Stimulated activated memory B cell treated with anti-CD40 and anti-IgM and Interleukin-4, amounts not matched to agents 10 μg/mL and 1 μg/mL and 100 μg/mL, for 72 hours (primary cell): Measurements from ENCODE around the gene DGCR8.

Experiments used
- ATAC-seq: fragments of 150-1000 bp; cut with Tn5 transposase; 2 replicates; pipeline ENCODE4 v1.10.0; 2021
- H3K27ac Mint-ChIP-seq: one replicate; pipeline ENCODE4 v1.8.0; 2022; ENCODE audit warnings: mild to moderate bottlenecking, mixed read lengths
- H3K27me3 Mint-ChIP-seq: one replicate; pipeline ENCODE4 v1.8.0; 2022; ENCODE audit warnings: mixed read lengths
- H3K36me3 Mint-ChIP-seq: one replicate; pipeline ENCODE4 v1.8.0; 2022; ENCODE audit warnings: mixed read lengths
- H3K4me1 Mint-ChIP-seq: one replicate; pipeline ENCODE4 v1.8.0; 2022; ENCODE audit warnings: mixed read lengths
- H3K4me3 Mint-ChIP-seq: one replicate; pipeline ENCODE4 v1.8.0; 2022; ENCODE audit warnings: mild to moderate bottlenecking, moderate library complexity, mixed read lengths
- H3K9me3 Mint-ChIP-seq: one replicate; pipeline ENCODE4 v1.8.0; 2022; ENCODE audit warnings: mixed read lengths

Gene DGCR8

DNA sequence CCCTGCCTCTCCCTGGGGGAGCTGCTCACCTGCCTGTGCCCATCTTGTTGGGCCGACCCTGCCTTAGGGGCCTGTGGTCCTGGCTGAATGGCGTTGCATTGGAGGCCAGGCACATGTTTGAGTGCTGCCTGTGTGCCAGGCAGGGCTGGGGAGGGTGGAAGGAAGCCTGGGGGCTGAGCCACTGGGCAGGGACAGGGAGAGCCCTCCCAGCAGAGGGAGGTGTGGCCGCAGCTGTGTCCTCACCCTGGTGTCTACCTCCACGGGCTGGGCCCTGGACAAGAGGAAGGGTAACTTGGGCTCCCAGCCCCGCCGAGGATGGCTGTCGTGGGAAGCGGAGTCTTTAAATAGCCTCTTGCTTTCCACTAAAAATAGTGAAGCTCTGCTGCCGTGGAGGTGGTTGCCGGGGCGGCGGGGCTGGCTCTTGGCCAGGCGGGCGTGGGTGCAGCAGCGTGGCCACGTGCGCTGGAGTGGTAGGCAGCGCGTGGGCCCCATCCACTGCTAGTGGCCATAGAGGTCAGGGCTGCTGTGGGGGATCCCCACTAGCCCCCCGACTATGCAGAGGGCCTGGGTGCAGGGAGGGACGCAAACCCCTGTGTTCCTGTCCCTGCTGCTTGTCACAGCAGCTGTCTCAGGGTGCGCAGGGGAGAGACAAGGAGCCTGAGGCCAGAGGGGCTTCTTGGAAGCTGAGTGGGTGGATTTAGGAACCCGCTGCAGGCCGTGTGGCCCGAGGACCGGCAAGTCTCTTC is 57.8 kb downstream of the DGCR8 start:
- Mint-ChIP-seq H3K9me3 (no peaks in the 10 kb centered on the region), H3K4me1 (peaks cover 47% of the 10 kb centered on the region), H3K27me3 (no peaks in the 10 kb centered on the region), H3K36me3 (peaks cover 18% of the 10 kb centered on the region), H3K4me3 (peak overlapping the region; percentile 14), H3K27ac (peak overlapping the region; percentile 56)
- no peak for ATAC-seq

DNA sequence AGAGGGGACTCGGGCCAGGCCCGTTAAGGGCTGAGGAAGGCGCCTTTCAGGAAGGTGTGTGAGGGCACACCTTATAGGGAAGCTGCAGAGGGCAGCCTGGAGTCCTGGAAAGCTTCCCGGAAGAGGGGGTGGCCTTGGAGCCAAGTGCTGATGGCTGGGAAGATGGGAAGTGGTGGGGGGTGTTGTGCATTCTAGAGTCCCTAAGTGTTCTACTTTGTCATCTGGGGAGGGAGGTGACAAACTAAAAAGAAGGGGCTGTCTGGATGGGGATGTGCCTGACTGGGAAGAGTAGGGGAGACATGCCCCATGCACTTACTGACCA is 58.3 kb downstream of the DGCR8 start:
- Mint-ChIP-seq H3K27me3 (no peaks in the 10 kb centered on the region), H3K36me3 (peaks cover 19% of the 10 kb centered on the region), H3K27ac (no peak overlapping the region), H3K9me3 (no peaks in the 10 kb centered on the region), H3K4me3 (no peak overlapping the region), H3K4me1 (peaks cover 41% of the 10 kb centered on the region)
- no peak for ATAC-seq

DNA sequence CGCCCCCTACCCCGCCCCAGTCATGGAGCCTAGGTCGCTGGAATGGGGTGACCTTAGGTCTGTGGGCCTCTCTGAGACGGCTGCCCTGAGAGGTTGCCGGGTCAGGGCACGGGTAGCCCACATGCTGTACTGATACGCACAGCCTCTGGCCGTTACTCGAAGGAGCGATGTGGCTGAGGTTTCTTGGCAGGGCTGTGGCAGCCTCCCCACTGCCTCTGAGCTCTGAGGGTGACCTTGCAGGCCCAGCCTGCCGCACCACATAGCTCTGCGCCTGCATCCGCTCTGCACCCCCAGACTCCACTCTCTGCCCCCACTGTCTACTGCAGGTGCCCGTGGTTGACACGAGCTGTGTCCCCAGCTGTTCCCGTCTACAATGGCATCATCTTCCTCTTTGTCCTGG is 58.8 kb downstream of the DGCR8 start:
- Mint-ChIP-seq H3K36me3 (peaks cover 24% of the 10 kb centered on the region), H3K27me3 (no peaks in the 10 kb centered on the region), H3K9me3 (no peaks in the 10 kb centered on the region), H3K4me1 (peaks cover 37% of the 10 kb centered on the region), H3K27ac (no peak overlapping the region), H3K4me3 (no peak overlapping the region)
- no peak for ATAC-seq

DNA sequence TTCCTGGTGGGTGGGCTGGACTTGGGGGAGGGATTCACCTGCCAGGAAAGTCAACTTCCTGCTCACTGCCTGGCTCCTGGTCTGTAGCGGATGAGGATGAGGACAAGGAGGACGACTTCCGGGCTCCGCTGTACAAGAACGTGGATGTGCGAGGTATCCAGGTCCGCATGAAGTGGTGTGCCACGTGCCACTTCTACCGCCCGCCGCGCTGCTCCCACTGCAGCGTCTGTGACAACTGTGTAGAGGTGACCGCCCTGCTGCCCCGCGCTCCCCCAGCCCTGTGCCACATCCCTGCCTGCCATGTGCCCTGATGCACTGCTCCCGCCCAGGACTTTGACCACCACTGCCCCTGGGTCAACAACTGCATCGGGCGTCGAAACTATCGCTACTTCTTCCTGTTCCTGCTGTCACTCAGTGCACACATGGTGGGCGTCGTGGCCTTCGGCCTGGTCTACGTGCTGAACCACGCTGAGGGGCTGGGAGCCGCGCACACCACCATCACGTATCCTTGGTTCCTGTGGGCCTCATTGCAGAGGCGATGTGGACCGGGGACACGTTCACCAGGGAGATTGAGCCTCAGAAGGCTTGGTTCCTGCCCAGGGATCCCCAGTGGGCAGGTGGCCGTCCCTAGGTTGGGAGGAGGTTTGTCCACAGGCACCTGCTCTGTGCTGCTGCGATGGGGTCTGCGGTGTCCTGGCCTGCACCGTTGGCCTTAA is 59.5 kb downstream of the DGCR8 start:
- H3K36me3 Mint-ChIP-seq, result peaks cover 31% of the 10 kb centered on the region
- no peaks in the 10 kb centered on the region for H3K27me3 Mint-ChIP-seq
- H3K27ac Mint-ChIP-seq, result no peak overlapping the region
- H3K9me3 Mint-ChIP-seq, result no peaks in the 10 kb centered on the region
- ATAC-seq, result no peak
- peaks cover 30% of the 10 kb centered on the region for H3K4me1 Mint-ChIP-seq
- H3K4me3 Mint-ChIP-seq, result no peak overlapping the region

DNA sequence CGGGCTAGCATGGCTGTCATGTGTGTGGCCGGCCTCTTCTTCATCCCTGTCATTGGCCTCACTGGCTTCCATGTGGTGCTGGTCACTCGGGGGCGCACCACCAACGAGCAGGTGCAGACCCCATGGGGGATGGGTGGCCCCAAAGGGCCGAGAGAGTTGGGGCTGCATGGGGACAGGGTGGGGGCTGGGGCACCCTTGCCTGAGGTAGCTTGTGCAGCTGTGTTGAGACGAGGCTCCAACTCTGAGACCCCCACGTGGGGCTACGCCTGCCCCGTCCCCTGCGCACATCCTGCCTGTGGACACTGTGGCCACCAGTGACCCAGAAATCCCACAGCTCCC is 60.0 kb downstream of the DGCR8 start:
- no peaks in the 10 kb centered on the region for H3K9me3 Mint-ChIP-seq
- no peaks in the 10 kb centered on the region for H3K27me3 Mint-ChIP-seq
- no peak for ATAC-seq
- H3K27ac Mint-ChIP-seq, result no peak overlapping the region
- no peak overlapping the region for H3K4me3 Mint-ChIP-seq
- H3K36me3 Mint-ChIP-seq, result peaks cover 33% of the 10 kb centered on the region
- peaks cover 26% of the 10 kb centered on the region for H3K4me1 Mint-ChIP-seq

DNA sequence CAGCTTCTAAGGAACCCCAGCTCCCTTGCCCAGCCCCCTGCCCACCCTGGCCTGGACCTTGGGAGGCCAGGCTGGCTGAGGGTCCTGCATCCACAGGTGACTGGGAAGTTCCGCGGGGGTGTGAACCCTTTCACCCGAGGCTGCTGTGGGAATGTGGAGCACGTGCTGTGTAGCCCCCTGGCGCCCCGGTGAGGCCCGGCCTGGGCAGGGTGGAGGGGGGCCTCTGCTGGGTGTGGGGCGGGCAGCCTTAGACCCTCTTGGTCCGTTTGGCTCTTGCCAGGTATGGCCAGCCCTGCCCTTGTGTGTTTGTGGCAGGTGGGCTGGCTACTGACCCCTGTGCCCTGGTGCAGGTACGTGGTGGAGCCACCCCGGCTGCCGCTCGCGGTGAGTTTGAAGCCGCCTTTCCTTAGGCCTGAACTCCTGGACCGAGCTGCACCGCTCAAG is 60.5 kb downstream of the DGCR8 start:
- no peak for ATAC-seq
- no peaks in the 10 kb centered on the region for H3K27me3 Mint-ChIP-seq
- peaks cover 21% of the 10 kb centered on the region for H3K4me1 Mint-ChIP-seq
- no peak overlapping the region for H3K4me3 Mint-ChIP-seq
- peaks cover 37% of the 10 kb centered on the region for H3K36me3 Mint-ChIP-seq
- no peaks in the 10 kb centered on the region for H3K9me3 Mint-ChIP-seq
- H3K27ac Mint-ChIP-seq, result no peak overlapping the region

DNA sequence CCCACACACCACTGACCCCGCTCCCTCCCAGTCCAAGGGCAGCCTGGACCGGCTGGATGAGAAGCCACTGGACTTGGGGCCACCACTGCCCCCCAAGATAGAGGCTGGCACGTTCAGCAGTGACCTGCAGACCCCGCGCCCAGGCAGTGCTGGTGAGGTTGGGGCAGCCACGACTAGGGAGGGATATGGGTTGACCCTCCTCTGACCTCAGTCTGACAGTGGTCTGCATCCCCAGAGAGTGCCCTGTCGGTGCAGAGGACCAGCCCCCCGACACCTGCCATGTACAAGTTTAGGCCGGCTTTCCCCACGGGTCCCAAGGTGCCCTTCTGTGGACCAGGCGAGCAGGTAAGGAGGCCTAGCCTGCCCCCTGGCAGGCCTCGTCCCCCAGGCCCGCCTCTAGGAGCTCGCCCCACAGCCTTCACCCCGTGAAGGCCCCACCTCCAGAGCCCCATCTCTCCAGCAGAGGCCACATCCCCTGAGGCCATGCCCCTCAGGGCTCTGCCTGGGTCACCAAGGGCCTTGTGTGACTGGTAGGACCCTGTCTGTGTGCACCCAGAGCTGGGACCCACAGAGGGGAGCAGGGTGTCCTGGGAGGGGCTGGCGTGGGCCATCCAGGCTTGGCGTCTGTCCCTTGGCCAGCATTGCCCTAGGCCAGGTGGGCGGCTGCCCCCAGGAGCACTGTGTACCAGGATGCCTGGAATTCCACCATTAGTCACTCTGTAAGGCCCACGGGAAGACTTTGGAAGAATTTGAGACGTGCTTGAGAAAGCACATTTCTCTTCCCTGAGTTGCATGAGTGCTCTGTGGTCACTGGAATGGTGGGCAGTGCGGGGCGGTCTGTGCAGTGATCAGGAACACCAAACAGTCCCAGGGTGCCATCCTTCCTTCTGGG is 61.4 kb downstream of the DGCR8 start:
- Mint-ChIP-seq H3K9me3 (no peaks in the 10 kb centered on the region), H3K4me3 (no peak overlapping the region), H3K4me1 (peaks cover 18% of the 10 kb centered on the region), H3K36me3 (peaks cover 38% of the 10 kb centered on the region), H3K27me3 (no peaks in the 10 kb centered on the region), H3K27ac (no peak overlapping the region)
- ATAC-seq, result no peak

DNA sequence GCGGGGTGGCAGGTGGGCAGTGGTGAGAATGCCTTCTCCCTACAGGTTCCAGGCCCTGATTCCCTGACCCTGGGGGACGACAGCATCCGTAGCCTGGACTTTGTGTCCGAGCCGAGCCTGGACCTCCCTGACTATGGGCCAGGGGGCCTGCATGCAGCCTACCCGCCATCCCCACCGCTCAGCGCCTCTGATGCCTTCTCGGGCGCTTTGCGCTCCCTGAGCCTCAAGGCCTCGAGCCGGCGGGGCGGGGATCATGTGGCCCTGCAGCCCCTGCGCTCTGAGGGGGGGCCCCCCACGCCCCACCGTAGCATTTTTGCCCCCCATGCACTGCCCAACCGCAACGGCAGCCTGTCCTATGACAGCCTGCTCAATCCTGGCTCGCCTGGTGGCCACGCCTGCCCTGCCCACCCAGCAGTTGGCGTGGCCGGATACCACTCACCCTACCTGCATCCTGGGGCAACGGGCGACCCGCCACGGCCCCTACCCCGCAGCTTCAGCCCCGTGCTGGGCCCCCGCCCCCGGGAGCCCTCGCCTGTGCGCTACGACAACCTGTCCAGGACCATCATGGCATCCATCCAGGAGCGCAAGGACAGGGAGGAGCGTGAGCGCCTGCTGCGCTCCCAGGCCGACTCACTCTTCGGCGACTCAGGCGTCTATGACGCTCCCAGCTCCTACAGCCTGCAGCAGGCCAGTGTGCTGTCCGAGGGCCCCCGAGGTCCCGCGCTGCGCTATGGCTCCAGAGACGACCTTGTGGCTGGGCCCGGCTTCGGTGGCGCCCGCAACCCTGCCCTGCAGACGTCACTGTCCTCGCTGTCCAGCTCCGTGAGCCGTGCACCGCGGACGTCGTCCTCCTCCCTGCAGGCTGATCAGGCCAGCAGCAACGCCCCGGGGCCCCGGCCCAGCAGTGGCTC is 62.9 kb downstream of the DGCR8 start:
- H3K27ac Mint-ChIP-seq, result no peak overlapping the region
- H3K9me3 Mint-ChIP-seq, result no peaks in the 10 kb centered on the region
- H3K4me1 Mint-ChIP-seq, result peaks cover 11% of the 10 kb centered on the region
- H3K4me3 Mint-ChIP-seq, result no peak overlapping the region
- ATAC-seq, result no peak
- H3K27me3 Mint-ChIP-seq, result no peaks in the 10 kb centered on the region
- H3K36me3 Mint-ChIP-seq, result peaks cover 37% of the 10 kb centered on the region

DNA sequence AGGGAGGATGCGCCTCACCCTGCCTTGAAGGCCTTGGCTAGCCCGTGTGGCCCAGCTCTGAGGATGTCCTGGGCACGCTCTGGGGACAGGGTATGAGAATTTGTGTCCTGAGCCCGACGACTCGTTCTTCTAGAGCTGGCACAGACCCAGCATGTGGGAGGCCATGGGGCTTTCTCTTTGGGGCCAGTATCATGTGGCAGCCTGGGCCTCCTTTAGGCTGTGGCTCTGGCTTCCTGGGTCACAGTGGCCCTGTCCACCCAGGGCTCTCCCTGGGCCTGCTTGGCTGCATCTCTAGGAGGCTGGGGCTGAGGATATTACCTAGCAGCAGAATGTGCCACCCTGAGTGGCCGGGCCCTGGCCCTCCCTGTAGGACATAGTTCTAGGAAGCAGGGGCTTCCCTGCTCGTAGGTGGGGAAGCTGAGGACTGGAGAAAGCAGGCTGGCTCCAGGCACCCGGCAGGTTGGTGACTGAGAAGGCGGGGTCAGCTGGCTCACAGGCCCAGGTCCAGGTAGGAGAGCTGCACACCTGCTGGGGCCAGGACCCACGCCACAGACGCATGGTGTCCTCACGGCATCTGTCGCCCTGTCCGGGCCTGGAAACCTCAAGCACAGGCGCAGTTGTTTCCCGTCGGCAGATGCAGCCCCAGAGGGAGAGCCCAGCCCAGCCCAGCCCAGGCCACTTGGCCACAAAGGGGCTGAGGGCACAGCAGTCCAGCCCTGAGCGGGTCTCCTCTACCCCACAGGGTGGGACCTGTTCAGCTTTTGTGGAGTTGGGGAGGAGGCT is 64.0 kb downstream of the DGCR8 start:
- no peak for ATAC-seq
- Mint-ChIP-seq H3K27me3 (no peaks in the 10 kb centered on the region), H3K4me1 (peaks cover 8% of the 10 kb centered on the region), H3K27ac (no peak overlapping the region), H3K4me3 (no peak overlapping the region), H3K36me3 (peaks cover 36% of the 10 kb centered on the region), H3K9me3 (no peaks in the 10 kb centered on the region)

DNA sequence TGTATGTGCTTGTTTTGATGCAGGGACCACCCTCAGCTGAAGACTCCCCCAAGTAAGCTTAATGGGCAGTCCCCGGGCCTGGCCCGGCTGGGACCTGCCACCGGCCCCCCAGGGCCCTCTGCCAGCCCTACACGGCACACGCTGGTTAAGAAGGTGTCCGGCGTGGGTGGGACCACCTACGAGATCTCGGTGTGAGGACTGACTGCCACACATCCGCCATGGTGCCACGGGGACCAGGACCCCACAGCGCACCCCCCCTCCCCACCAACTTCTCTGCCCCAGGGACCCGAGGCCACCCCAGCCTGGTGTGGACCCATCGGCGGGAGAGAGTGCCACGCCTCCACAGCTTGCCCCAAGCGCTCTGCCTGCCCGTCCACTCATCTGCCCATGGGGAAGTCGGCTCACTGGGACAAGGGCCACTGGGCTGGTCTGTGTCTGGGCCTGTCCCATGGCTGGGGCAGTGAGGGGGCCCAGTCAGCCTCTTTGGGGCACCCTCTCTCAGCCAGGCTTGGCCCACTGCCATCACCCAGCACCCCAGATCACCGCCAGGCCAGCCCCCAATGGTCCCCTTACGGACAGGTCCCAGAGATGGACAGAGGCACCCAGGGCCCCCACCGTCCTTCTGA is 65.3 kb downstream of the DGCR8 start:
- Mint-ChIP-seq H3K36me3 (peaks cover 24% of the 10 kb centered on the region), H3K27me3 (no peaks in the 10 kb centered on the region), H3K4me3 (no peak overlapping the region), H3K9me3 (no peaks in the 10 kb centered on the region), H3K27ac (no peak overlapping the region), H3K4me1 (peaks cover 8% of the 10 kb centered on the region)
- no peak for ATAC-seq

DNA sequence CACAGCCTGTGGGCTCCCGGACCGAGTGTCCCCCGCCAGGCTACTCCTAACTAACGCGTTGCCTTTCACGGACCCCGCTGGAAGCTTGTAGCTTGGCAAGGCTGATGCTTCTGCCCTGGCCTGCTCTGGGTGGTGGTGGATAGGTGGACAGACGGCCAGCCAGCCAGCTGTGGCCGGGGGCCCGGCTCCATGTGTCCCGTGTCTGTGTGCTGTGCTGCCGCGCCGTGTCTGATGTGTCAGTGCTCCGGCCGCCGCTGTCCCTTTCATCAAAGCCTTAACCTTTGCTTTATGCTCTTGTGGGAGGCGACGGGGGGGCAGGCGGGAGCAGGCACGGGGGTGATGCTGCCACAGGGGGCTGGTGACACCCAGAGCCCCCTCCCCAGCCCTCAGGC is 65.8 kb downstream of the DGCR8 start:
- no peak for ATAC-seq
- Mint-ChIP-seq H3K27ac (peak overlapping the region; percentile 79), H3K9me3 (no peaks in the 10 kb centered on the region), H3K27me3 (no peaks in the 10 kb centered on the region), H3K36me3 (peaks cover 24% of the 10 kb centered on the region), H3K4me3 (no peak overlapping the region), H3K4me1 (peaks cover 8% of the 10 kb centered on the region)

DNA sequence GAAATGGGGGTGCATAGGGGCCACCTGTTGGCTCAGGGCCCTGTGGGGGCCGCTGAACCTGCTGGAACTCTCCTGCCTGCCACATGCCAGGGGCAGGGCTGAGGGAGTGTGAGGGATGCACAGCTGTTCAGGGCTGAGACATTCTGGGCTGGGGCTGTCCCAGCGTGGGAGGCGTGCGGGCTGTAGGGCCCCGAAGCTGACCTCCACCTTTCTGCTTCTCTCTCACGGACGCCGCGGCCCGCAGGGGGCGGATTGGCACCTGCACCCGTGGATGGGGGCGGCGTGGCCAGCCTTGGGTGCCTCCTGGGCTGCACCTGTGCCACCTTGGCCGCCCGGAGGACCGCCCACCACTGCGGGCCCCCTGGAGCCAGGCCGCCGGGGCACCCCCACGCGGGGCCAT is 66.7 kb downstream of the DGCR8 start:
- Mint-ChIP-seq H3K27ac (peak overlapping the region; percentile 79), H3K36me3 (peaks cover 24% of the 10 kb centered on the region), H3K4me1 (peaks cover 8% of the 10 kb centered on the region), H3K9me3 (no peaks in the 10 kb centered on the region), H3K4me3 (no peak overlapping the region), H3K27me3 (no peaks in the 10 kb centered on the region)
- peak; percentile 71 for ATAC-seq

DNA sequence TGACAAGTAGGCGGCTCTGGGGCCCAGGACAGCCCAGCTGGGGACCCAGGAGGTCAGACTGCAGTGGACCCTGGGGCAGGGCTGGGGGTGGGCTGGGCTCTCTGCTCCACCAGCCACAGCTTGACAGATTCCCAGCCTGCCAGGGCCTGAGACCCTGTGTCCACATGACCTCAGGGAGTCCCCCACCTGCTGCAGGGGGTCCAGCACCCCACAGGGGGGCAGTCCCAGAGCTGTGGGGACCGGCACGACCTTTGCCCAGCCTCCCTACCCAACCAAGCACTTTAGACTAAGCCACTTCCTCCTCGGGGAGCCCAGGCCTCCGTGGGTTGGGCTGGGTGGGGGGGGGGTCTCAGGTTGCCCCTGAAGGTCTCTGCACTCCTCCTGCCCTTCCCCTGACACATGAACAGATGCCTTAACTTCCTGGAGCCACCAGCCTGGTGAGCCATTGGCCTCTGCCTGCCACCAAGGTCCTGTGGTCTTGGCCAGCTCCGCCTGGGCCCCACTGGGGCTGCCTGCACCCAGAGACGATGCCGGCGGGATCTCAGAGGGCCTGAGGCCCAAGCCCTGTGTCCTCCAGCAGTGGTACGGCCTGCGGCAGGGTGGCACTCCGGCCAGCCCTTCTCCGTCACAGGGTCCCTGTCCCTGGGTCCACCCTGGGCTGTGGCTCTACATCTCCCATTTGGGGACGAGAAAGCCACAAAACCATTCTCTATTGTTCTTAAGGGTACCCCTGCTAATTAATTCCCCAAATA is 67.4 kb downstream of the DGCR8 start:
- no peak overlapping the region for H3K4me3 Mint-ChIP-seq
- H3K27me3 Mint-ChIP-seq, result no peaks in the 10 kb centered on the region
- H3K36me3 Mint-ChIP-seq, result peaks cover 24% of the 10 kb centered on the region

More for the DNA sequence above, 67.4 kb downstream of the DGCR8 start:
- ATAC-seq, result peak; percentile 65
- H3K4me1 Mint-ChIP-seq, result peaks cover 8% of the 10 kb centered on the region
- no peaks in the 10 kb centered on the region for H3K9me3 Mint-ChIP-seq
- peak overlapping the region; percentile 79 for H3K27ac Mint-ChIP-seq
